SKM-1 (cell line): ENCODE measurements around the gene PHGDH.
A peak's percentile ranks its signal among the peaks of the same experiment; 100 is the strongest.

ENCODE experiments used
- DNase-seq: peaks from one replicate; lab custom pipeline; 2025; ENCODE audit not compliant: unreplicated experiment; lab: John Stamatoyannopoulos, UW

PHGDH gene

DNA sequence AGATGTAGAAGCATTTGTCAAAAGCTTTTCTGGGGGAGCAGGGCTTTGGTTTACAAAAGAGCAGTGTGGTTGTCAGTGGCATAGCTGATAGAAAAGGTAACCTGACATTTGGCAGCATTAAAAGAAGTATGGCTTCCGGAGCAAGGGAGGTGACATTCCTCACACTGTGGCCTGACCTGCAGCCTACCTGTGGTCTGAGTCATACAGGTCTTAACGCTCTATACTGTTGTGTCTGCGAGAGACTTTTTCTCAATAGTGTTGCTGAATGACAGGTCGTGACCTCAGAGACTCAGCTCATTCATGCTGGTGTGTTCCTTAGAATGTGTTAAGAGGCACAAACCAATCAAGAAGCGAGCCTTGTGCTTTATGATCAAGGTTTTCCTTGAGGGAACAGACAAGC lies 19.3 kb downstream of the PHGDH start:
- DNase-seq = no peak

DNA sequence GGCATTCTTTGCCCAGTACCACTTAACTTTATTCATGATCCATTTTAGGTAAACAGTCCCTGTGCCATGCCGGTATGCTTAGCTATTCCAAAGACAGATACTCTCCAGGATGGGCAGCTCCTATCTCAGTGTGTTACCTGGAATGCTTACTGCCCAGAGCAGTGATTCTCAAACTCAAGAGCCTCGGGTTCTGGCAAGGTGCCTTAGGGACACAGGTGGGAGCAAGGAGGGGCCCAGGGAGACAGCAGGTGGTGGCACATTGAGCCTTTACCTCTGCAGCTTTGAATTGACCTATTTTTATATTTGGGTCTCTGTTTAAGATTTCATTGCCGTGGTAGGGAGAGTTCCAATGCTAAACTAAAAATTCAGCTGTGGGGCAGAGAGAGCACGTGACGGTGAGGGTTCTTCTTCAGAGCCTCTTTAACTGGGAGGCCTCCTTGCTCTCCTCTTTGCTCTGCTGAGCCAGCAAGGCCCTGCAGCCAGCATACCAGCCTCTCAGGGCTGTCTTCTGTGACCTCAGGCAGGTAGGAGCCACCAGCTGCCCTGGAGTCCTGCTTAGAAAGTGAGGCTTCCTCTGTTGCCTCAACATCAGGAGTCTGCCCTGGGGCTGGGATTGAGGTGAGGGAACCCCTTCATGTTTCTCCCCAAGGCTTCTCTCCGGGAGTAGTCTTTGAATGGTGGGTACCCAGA lies 20.2 kb downstream of the PHGDH start:
- no peak for DNase-seq

DNA sequence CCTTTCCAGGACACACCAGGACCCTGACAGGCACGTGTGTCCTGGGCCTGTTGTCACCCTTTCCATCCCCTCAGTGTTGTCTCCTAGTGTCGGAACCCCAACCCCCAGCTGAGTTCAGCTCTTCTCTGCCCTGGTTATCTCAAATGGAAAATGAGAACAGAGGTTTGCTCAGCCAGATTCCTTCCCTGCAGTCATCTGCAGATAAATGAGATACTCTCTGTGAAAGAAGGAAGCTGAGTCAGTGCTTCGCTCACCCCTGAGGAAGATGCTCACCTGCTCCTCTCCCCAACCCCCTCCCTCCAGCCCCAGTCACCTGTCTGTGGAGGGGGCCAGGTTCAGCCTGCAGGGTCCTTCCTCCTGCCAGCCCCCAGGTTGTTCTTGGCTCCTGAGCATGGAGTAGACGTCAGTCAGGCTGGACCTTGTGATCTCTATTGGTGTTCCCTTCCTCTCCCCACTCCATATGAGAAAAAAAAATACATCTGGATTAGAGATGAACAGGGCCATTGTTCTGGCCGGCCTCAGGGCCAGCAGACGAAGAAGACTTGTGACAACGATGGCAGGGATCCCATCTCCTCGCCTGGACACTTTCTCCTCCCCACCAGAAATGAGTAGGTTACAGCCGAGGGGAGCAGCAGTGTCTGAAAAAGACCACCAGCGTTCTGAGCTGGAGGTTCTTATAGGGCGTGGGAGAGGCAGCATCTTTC lies 20.9 kb downstream of the PHGDH start:
- no peak for DNase-seq

DNA sequence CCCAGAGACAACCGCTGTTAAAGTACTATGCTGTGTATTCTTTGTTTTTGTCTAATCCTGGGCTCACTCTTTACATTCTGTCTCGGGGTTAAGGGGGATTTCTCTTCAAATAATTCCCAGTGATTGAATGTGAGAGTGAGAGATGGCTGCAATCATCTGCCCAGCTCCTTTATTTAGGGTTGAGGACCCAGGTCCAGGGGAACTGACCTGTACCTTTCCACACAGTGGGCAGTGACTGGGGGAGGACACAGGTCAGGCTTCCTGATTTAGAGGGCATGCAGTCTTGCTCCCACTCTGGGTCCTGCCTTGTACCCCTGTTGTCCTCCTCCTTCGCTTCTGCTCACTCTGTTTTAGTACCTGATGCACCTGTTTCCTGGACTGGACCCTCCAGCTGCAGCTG lies 22.0 kb downstream of the PHGDH start:
- no peak for DNase-seq

DNA sequence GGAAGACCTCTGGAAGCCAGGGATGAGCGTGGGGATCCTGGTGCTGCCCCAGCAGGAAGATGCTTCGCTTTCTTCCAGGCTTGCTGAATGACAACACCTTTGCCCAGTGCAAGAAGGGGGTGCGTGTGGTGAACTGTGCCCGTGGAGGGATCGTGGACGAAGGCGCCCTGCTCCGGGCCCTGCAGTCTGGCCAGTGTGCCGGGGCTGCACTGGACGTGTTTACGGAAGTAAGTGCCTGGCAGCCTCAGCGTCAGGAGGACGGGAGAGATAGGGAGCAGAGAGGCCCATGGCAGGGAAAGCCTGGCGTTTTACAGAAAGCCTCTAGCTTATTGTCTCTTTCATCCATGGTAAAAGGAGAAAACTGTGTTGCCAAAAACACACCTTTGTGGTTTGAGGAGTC lies 23.5 kb downstream of the PHGDH start:
- DNase-seq = no peak

DNA sequence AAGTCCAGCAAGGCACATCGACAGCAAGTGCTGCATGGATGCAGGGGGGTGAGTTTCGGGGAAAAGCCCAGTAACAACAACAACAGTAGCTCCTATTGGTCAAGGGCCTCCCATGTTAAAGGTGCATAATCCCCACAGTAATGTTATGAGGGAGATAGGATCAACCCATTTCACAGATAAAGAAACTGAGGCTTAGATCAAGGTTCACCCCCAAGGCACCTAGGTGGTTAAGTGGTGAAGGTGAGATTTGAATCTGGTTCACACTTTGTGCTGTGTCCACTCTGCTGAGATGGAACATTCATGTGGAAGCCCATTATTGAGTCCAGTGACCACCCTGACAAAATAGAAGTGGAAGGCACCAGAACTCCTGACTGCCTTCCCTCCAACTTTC lies 24.9 kb downstream of the PHGDH start:
- DNase-seq = no peak

DNA sequence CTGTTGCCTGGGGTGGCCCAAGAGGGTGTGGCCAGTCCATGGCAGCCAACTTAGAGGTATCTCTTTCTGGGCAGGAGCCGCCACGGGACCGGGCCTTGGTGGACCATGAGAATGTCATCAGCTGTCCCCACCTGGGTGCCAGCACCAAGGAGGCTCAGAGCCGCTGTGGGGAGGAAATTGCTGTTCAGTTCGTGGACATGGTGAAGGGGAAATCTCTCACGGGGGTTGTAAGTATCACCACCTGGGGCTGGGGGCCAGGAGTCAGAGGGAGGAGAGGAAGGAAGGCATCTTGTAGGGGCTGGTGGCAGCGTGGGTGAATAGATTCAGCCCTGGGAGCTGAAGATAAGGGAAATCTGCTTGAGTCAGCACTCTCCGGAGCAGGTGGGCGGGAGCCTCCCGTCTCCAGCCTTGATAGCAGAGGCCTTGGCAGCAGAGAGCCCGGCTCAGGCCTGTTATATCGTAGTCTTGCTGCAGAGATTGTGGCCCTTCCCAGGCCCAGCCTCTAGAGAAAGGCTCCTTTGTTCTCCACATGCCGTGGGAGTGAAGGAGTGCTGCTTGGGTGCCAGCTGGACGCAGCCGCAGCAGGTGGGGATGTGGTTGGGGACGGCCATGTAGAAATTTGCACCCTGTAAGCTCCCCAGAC lies 25.4 kb downstream of the PHGDH start:
- DNase-seq = no peak

DNA sequence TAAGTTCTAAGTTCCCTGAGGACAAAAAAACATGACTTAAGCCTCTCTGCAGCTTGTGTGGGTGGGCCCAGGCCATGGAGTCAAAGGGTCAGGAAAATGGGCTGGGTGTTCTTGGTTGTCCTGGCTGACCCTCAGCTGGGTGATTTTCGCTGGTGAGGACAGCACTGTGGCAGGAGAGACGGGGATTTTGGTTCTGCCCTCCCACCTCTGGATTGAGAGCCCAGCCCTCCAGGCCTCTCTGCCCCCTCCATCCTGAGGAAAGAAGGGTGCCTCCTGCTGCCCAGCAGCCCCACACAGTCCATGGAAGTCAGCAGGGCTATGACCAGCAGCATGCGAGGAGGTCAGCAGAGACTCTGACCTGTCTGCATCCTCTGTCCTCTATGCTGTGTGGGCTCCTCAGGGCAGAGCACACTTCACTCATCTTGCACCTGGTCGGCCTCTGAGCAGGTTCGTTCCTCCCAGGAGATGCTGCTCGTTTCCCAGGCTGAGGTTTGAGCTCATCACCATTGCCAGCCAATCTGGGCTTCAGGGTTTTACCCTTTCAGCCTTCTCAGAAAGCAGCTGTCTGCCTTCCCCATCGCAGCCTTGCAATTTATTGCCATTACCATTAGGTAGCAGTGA lies 26.5 kb downstream of the PHGDH start:
- no peak for DNase-seq

DNA sequence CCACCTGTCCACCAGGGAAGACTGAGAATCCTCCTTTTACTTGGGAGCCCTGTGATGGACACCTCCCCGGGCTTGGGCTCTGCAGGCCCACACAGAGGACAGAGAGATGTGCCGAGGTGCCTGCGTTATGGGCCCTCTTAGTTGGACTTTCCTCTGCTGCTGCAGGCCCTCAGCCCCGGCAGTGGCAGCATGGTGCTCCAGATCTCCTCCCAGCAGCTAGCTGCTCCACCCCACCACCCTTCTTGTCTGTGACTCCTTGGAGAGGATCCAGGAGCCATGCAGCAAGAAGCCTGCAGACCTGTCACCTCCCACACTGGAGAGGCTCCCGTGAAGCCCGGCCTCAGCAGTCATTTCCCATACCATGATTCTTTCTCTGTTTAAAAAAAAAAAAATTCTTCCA lies 27.4 kb downstream of the PHGDH start:
- DNase-seq = no peak

DNA sequence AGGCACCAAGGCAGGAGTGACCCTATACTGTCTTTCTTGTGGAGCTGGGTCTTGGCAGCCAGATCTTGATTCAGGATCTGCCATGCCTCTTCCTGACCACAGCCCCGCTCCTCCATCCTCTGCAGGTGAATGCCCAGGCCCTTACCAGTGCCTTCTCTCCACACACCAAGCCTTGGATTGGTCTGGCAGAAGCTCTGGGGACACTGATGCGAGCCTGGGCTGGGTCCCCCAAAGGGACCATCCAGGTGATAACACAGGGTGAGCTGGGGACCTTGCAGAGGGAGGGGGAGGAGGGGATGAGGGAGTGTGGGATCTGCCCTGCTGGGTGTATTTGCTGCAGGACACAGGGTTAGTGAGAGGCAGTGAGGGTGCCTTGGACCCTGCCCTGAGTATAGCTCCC lies 28.5 kb downstream of the PHGDH start:
- no peak for DNase-seq

DNA sequence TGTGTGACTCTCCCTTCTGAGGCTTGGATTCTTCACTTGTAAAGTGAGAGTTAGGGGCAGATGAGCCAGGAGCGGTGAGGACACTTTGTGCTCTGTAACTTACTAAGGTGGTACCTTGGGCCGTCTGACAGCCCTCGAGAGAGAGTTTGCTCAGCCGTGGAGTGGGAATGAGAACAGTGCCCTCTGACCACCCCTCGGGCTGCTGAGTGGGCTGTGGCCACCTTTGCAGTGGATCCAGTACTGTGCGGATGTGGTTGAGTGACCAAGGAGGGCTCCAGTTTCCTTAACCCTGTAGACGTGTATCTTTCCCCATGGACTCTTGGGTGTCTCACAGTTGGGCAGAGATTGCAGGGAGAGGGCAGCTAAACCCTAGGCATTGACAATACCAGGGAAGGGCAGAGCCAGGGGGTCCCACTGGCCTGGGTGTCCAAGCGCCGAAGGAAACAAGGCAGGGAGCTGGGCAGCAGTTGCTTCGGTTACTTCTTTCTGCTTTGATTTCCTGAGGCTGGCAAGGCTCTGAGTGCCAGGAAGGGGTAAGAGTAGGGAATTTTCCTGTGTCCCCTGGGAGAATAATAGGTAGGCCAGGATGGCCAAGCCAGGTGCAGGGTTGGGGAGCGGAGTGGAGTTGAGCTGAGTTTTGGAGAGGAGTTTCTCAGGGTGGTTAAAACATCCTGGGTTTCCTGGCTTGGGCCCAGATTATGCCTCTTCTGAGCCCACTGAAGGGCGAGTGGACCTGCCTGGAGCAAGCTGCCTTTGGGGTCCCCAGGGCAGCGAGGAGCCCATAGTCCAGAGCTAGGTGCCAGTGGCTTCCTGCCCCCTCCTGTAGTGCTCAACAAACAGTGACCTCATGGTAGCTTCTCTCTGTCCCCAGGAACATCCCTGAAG lies 29.4 kb downstream of the PHGDH start:
- DNase-seq = no peak

DNA sequence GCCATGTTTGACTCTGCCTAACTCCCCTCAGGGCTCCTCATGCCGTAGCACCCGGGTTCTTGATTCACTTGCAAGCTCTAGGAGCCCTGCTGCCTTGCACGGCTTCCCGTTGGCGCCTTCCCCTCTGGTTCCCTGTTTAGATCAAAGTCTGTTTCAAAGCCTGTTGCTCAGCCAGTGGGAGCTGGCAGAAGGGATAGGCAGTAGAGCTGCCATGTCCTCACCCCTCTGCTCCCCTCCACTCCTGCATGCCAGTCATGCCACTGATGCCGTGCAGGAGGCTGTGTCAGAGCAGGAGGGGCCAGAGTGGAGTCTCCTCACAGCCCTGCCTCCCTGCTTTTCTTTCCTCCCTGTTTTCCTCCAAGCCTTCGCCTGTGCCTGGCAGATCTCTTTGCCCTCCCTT lies 30.5 kb downstream of the PHGDH start:
- no peak for DNase-seq

DNA sequence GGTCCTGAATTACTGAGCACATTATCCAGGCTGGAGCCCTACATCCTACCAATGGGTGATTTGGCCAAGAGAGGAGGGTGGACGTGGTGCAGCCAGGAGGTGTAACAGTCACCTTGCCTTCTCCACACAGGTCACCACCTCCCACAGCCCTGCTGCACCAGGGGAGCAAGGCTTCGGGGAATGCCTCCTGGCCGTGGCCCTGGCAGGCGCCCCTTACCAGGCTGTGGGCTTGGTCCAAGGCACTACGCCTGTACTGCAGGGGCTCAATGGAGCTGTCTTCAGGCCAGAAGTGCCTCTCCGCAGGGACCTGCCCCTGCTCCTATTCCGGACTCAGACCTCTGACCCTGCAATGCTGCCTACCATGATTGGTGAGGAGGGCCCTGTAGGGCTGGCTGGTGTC lies 30.9 kb downstream of the PHGDH start:
- no peak for DNase-seq

DNA sequence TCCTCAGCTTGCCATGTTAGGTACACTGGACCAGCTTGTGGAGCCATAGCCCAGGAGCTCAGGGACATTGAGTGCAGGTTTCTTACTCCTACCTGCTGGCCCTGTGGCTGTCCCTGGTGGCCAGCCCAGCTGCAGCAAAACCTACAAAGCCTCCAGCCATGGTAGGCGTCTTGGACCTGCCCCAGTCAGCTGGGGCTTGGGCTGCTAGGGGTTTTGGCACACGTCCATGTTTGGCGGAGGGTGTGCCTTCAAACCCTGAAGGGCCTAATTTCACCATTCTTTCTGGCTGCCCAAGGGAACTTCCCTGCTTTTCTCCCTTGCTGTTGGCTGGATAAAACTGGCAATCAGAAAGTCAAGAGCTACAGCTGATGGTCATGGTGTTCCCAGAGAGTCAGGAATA lies 31.6 kb downstream of the PHGDH start:
- no peak for DNase-seq

DNA sequence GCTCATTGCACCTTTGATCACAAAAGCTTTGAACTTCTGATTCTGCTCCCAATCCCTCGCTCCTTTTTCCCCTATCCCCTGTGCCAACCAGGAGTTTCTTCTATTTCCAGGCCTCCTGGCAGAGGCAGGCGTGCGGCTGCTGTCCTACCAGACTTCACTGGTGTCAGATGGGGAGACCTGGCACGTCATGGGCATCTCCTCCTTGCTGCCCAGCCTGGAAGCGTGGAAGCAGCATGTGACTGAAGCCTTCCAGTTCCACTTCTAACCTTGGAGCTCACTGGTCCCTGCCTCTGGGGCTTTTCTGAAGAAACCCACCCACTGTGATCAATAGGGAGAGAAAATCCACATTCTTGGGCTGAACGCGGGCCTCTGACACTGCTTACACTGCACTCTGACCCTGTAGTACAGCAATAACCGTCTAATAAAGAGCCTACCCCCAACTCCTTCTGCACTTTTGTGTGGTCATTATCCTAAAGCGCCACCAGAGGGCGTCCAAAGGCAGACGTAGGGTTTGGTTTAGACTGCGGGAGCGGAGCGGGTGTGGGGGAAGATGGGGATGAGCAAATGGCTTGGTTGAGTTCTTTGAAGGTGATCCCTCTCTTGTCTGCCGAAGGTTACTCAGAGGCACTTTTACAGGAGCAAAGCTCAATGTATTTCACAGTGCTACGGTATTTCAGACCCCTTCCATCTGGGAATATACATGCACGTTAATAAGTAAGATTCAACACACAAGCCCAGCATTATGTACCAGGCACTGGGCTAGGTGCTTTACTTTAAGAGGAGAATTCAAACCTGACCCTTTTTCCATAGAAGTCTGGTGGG lies 32.3 kb downstream of the PHGDH start:
- peak; percentile 62 for DNase-seq

DNA sequence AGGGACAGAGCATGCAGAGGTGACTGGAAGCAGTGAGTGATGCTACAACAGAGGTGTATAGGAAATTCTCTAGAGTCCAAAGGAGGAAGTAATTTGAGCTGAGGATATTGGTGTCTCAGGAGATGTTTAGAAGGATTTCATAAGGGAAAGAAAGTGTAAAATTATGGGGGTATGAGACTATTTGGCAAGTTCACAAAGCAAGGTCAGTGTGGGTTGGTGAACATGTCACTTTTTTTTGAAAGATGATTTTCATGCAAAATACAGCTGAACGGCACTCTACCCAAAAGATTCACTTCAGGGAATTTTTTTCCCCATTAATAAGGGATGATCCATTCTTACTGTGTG lies 32.8 kb downstream of the PHGDH start:
- DNase-seq = no peak

DNA sequence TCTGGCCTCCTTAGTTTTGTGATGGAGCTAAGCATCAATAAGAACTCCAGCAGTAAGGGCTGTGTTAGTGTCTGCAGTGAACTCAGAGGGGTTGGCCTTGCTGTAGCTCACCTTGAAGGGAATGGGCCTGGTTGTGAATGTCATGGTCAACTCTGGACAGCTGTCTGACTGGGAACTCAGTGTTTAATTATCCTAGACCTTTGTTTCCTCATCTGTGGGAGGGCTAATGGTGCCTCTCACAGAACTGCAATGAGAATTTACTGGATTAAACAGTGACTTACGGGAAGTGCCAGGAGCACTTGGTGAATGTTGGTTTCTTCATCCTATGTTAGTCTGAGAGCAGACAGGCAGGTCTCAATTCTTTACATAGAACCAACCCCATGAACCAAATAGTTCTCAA lies 33.3 kb downstream of the PHGDH start:
- DNase-seq = no peak

DNA sequence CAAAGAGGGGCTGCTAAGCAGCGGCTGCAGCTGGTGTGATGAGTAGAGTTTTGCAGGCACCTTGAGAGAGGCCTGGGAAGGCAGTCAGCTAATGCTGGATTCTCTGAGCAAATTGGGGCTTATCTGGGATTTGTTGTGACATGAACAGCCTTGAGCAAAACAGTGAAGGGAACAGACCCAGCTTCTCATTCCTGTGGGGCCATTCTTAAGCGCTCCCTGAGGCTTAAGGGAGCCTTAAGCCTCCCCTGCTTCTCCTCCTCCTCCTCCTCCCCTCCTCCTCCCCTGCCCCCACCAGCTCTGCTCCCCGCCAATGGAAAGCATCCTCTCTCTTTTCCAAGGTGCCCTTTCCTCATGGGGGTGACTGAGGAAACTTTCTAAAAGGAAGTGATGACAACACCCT lies 35.7 kb downstream of the PHGDH start:
- DNase-seq = no peak

DNA sequence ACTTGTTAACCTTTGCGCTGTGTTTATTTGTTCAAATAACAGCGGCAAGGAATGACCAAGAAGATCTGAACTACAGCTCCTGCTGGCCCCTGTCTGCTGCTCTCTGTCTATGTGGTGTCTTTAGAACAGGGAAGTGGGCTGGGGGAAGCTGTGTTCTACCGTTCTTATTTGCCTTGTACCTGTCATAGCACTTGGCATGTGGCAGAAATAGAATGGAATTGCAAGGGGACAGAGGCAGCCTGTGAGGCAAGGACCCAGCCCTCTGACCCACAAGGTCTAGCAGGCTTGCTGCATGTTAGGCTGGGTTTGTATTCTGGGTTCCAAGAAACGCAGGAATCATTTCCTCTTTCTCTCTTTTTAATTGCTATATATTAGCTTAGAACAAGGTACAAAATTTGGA lies 36.3 kb downstream of the PHGDH start:
- no peak for DNase-seq

DNA sequence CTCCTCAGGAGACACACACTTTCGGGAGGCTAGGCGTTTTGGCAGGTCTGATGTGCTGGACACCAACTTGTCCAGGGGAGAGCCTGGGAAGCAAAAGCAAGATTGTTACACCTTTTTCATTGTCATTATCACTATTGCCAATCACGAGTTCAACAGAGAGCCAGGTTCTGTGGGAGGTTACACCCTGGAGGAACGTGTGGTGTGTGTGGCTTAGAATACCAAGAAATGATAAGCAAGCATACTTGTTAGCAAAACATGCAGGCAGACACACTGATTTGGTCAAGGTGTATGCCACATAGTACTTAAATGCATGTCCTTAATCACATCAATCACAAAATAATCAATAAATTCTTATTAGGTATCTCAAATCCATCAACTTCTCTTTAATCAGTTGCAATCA lies 40.9 kb downstream of the PHGDH start:
- DNase-seq = no peak
